Activated CD8-positive, alpha-beta memory T cell treated with anti-CD3 and anti-CD28 coated beads, Interleukin-2, amount 50 U/mL, for 1 hour (primary cell): ENCODE measurements around the gene NBPF6.
"Not testable (repeated sequence)": the region's sequence is repeated elsewhere in the genome, so short reads cannot be mapped to it uniquely, and the experiment has no call there.

Experiments
- DNase-seq: peaks from one replicate; pipeline ENCODE4 v3.0.0-alpha.2; 2020; ENCODE audit errors: extremely low read depth

Gene NBPF6

GRCh38 chr1:108496856-108497255 is 46.7 kb downstream of the NBPF6 start:
- DNase-seq = not testable (repeated sequence)

GRCh38 chr1:108502138-108502537 is 52.0 kb downstream of the NBPF6 start:
- no peak for DNase-seq

DNA sequence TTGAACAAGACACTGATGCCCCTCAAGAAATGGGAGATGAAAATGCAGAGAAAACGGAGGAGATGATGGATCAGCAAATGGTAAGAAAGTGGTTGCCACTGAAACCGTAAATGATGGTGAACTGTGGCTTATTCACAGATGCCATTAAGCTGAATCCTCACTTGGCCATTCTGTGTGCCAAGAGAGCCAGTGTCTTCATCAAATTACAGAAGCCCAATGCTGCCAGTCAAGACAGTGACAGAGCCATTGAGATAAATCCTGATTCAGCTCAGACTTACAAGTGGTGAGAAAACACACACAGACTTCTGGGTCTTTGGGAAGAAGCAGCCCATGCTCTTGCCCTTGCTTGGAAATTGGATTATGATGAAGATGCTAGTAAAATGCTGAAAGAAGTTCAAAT is 52.5 kb downstream of the NBPF6 start:
- DNase-seq = no peak

DNA sequence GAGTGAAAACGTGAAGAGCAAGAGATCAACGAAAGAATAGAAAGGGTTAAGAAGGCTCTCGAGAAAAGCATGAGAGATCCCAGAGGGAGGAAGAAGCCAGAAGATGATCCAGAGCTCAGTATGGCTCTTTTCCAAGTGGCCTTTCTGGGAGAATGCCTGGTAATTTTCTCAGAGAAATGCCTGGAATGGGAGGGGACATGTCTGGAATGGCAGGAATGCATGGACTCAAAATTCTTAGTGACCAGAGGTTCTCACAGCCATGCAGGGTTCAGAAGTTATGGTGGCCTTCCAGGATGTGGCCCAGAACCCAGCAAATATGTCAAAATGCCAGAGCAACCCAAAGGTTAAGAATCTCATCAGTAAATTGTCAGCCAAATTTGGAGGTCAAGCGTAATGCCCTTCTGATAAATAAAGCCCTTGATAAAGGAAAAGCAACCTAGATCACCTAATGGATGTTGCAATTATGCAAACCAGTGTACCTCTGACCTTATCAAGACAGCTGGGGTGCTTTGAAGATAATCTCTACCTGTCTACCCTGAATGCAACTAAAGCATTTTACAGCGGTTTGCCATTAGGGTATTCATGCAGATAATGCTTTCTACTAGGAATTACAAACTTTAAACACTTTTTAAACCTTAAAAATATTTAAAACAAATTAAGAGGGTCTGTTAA is 53.1 kb downstream of the NBPF6 start:
- no peak for DNase-seq

DNA sequence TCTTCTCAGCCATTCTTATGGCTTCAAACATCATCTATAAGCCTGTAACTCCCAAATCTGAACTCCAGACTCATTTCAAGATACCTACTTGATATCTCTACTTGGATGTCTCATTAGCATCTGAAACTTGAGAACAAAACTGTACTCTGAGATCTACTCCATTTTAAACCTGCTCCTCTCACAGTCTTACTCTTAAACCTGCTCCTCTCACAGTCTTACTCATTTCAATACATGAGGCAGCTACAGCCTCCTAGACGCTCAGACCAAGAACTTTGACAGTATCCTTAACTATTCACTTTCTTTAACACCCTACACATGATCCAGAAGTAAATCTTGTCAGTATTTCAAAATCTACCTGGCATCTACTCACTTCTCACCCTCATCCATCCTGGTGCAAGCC is 54.3 kb downstream of the NBPF6 start:
- no peak for DNase-seq

- no peak for DNase-seq
Measured at GRCh38 chr1:108505763-108506070, 55.6 kb downstream of the NBPF6 start.

- no peak for DNase-seq
Measured at GRCh38 chr1:108511764-108512163, 61.6 kb downstream of the NBPF6 start.

DNA sequence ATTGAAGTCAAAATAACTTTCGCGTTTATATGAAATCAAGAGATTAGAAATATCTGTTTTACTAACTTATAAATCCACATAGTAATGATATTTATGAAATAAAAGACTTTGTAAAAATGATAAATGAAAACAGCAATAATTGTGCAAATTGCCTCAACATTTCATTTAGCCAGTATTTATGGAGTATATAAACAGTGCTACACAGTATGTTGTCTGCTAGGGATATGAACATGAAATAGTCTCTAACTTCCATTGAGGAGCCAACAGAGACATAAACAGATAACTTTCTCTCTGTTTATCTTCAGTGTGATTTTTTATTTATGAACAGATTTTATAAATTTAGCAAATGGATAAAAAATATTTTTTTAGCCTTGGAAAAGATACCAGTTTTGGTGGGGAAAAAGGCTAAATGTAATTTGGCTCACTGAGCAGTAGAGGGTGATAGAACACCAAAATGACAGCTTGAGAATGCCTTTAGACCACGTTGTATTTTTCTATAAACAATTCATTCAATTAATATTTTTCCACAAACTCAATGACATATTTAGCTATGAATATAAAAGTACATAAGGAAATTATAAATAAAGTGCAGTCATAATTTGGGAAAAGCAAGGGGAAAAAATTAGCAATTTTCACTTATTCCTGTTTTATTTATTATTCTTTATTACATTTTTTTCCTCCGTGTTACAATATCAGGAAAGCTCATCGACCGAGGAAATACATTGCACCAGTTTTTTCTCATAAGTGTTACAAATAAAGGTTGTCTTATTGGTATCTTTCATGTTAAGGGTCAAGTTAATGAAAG is 62.3 kb downstream of the NBPF6 start:
- DNase-seq = no peak

GRCh38 chr1:108513044-108513415 is 62.9 kb downstream of the NBPF6 start:
- DNase-seq = no peak

GRCh38 chr1:108513914-108514313 is 63.8 kb downstream of the NBPF6 start:
- not testable (repeated sequence) for DNase-seq

DNA sequence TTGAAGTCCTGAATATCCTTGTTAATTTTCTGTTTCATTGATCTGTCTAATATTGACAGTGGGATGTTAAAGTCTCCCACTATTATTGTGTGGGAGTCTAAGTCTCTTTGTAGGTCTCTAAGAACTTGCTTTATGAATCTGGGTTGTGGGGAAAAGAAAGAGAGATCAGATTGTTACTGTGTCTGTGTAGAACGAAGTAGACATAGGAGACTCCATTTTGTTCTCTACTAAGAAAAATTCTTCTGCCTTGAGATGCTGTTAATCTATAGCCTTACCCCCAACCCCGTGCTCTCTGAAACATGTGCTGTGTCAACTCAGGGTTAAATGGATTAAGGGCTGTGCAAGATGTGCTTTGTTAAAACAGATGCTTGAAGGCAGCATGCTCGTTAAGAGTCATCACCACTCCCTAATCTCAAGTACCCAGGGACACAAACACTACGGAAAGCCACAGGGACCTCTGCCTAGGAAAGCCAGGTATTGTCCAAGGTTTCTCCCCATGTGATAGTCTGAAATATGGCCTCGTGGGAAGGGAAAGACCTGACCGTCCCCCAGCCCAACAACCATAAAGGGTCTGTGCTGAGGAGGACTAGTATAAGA is 67.3 kb downstream of the NBPF6 start:
- DNase-seq = not testable (repeated sequence)
